ENCODE measurements around the gene SMG6.
"Not testable (repeated sequence)": the region's sequence is repeated elsewhere in the genome, so short reads cannot be mapped to it uniquely, and the experiment has no call there.

Gene SMG6

GRCh38 chr17:2019723-2020122 is 283.9 kb downstream of the SMG6 start:
- no peak for TF ChIP-seq CTCF (IDR thresholded peaks at IDR 0.05; ENCODE audit: low read depth, low read length)
- no peak overlapping the region for H3K4me3 ChIP-seq (ENCODE audit: low read depth, low read length)

DNA sequence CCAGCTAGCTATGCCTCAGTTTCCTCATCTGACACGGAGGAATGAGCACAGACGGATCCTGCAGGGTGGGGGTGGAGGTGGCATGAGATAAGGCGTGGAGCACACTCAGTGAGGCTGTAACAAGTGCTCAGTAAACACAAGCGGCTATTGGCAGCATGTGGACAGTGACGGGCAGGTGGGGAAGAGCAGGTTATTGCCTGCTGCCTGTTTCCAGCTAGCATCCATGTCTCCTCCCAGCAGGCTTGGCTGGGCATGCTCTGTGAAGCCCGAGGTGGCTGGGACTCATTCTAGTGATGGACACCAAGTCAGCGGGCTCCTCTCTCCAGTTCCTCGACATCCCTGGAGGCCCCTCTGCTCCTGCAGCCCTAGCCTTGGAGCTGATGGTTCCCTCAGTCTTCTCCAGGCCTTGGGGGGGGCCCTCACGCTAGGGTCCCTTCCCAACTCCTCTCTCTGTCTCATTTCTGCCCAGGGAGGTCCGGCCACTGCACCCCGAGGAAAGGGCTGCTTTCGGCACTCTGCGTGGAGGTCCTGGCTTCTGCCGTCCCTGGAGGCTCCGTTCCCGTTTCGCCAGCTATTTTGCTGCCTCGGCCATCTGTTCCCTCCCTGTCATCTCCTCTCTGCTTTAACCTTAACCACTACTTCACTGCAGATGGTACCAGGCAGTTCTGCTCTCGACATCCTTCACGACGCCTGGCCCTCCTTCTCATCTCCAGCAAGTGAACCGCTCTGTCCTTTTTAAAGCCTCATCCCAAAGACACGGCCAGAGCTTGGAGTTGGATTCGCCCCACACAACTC is 284.7 kb downstream of the SMG6 start:
- H3K4me3 ChIP-seq (ENCODE audit: low read depth, low read length): no peak overlapping the region
- TF ChIP-seq CTCF (IDR thresholded peaks at IDR 0.05; ENCODE audit: low read depth, low read length): no peak

DNA sequence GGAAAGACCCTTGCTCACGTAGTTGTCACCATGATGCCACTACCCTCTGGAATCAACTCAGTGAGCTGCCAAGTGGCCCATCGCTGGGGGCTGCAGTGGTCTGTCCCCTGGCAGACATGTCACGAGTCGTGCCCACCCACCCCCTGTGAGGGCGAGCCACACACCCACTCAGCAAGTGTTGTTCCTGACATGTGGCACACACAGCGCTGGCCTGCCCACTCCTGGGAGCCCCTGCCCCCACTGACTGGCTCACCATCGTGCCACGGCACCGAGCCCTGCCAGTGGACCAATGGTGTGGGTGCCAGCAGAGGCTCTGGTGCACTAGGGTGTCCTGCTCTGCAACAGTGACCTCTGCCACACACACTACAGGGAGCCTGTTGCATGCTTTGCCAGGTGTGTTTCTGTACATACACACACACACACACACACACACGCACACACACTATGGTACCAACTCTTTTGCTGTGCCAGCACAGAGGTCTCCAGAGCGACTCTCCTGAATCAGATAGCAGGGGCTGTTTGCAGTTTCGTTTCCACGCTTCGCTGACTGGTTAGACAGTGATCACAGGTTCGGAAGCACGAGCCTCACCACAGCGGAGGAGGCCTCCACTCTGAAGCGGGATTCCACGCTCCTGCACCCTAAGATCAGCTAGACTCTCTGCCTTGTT is 286.2 kb downstream of the SMG6 start:
- no peak overlapping the region for H3K4me3 ChIP-seq (ENCODE audit: low read depth, low read length)
- no peak for TF ChIP-seq CTCF (IDR thresholded peaks at IDR 0.05; ENCODE audit: low read depth, low read length)

- no peak for TF ChIP-seq CTCF (IDR thresholded peaks at IDR 0.05; ENCODE audit: low read depth, low read length)
- H3K4me3 ChIP-seq (ENCODE audit: low read depth, low read length): no peak overlapping the region
These were observed 287.1 kb downstream of the SMG6 start for GRCh38 chr17:2016494-2016893.

DNA sequence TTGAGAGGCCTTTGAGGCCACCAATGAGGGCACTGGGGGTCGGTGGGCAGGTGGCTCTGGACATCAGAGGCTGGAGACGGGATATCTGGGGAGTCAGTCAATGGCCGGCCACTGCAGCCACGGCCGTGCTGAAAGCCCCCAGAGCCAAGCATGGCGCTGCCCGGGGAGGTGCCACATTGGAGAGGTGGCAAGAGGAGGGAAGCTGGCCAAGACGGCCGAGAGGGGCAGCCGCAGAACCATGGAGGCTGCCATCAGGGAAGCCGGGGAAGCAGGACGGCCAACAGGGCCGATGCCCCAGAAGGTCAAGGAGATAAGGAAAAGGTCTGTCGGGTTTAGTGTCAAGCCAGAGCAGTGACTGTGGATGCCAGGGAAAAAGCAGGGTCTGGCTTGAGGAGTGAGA is 288.3 kb downstream of the SMG6 start:
- no peak overlapping the region for H3K4me3 ChIP-seq (ENCODE audit: low read depth, low read length)
- no peak for TF ChIP-seq CTCF (IDR thresholded peaks at IDR 0.05; ENCODE audit: low read depth, low read length)

- TF ChIP-seq CTCF (IDR thresholded peaks at IDR 0.05; ENCODE audit: low read depth, low read length): no peak
These were observed 289.6 kb downstream of the SMG6 start for GRCh38 chr17:2013994-2014317.

GRCh38 chr17:2013220-2013993 is 290.2 kb downstream of the SMG6 start:
- not testable (repeated sequence) for H3K4me3 ChIP-seq (ENCODE audit: low read depth, low read length)

More at GRCh38 chr17:2013994-2014317, 289.6 kb downstream of the SMG6 start:
- no peak overlapping the region for H3K4me3 ChIP-seq (ENCODE audit: low read depth, low read length)

Measured in WI38 (cell line).